BJ (cell line): ENCODE measurements around the gene SDR42E1. TPM values are rescaled to one million over a fixed set of nuclear protein-coding genes. Genes with fewer than 3 reads are reported as not detected.
A peak's percentile ranks its signal among the peaks of the same experiment; 100 is the strongest.

Experiments used
- CTCF ChIA-PET: fragments of 350-600 bp; formaldehyde crosslinking; extraction: SDS; loops from one replicate; lab custom pipeline; 2021; ENCODE audit warnings: antibody characterized with exemption, inconsistent platforms; lab: Yijun Ruan, JAX
- POLR2A ChIA-PET: fragments of 300-600 bp; sonication (Branson Sonifier 250); formaldehyde crosslinking; extraction: SDS; loops from one replicate; lab custom pipeline; 2021; ENCODE audit warnings: antibody characterized with exemption; lab: Charles Lee
- DNase-seq: peaks from one replicate; pipeline ENCODE4 v3.0.0-alpha.2; 2011; ENCODE audit warnings: low read depth
- H3K27me3 ChIP-seq: 2 replicates; pipeline ENCODE4 v1.6.0; 2011; ENCODE audit warnings: low read length; ENCODE audit not compliant: control insufficient read depth, insufficient read depth
- H3K36me3 ChIP-seq: 2 replicates; pipeline ENCODE4 v1.5.1; 2011; ENCODE audit warnings: low read length; ENCODE audit not compliant: control insufficient read depth, insufficient read depth
- H3K4me3 ChIP-seq: 2 replicates; pipeline ENCODE4 v1.5.1; 2011; ENCODE audit warnings: low read depth, mild to moderate bottlenecking, control low read depth, low read length
- polyA plus RNA-seq: library from polyadenylated mRNA; depleted of rRNA; stranded (reverse); fragments of >200 nt; gene quantifications from 2 replicates; pipeline ENCODE4 v1.2.3, GENCODE V29; 2011
- TF ChIP-seq, protein P1 (sequence below): IDR thresholded peaks from 2 replicates; pipeline ENCODE4 v1.5.1; 2011; ENCODE audit warnings: low read depth, mild to moderate bottlenecking, control low read depth, inconsistent platforms, low read length, moderate library complexity; ENCODE audit not compliant: insufficient read depth

SDR42E1 gene
- polyA plus RNA-seq, 1 experiment: 0.44 TPM

- ChIA-PET CTCF (no interaction called here), POLR2A (no interaction called here)
- no peaks in the 10 kb centered on the region for H3K36me3 ChIP-seq
- TF ChIP-seq, protein P1, sequence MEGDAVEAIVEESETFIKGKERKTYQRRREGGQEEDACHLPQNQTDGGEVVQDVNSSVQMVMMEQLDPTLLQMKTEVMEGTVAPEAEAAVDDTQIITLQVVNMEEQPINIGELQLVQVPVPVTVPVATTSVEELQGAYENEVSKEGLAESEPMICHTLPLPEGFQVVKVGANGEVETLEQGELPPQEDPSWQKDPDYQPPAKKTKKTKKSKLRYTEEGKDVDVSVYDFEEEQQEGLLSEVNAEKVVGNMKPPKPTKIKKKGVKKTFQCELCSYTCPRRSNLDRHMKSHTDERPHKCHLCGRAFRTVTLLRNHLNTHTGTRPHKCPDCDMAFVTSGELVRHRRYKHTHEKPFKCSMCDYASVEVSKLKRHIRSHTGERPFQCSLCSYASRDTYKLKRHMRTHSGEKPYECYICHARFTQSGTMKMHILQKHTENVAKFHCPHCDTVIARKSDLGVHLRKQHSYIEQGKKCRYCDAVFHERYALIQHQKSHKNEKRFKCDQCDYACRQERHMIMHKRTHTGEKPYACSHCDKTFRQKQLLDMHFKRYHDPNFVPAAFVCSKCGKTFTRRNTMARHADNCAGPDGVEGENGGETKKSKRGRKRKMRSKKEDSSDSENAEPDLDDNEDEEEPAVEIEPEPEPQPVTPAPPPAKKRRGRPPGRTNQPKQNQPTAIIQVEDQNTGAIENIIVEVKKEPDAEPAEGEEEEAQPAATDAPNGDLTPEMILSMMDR: no peak
- no peaks in the 10 kb centered on the region for H3K27me3 ChIP-seq
- no peak overlapping the region for H3K4me3 ChIP-seq
- DNase-seq: peak; percentile 24
Measured at GRCh38 chr16:82005027-82005830, 6.0 kb downstream of the SDR42E1 start.

- DNase-seq: no peak
- ChIA-PET POLR2A (no interaction called here), CTCF (interaction anchor here (1.0 kb wide), 1 partner anchor 226 kb away, joined by 3 read pairs; no protein-coding TSS in a partner anchor)
- no peaks in the 10 kb centered on the region for H3K36me3 ChIP-seq
- no peaks in the 10 kb centered on the region for H3K27me3 ChIP-seq
- TF ChIP-seq, protein P1: no peak
- no peak overlapping the region for H3K4me3 ChIP-seq
Measured at GRCh38 chr16:82004601-82005000, 6.7 kb downstream of the SDR42E1 start.

- DNase-seq: no peak
- no peak overlapping the region for H3K4me3 ChIP-seq
- POLR2A ChIA-PET: no interaction called here
- CTCF ChIA-PET: no interaction called here
- H3K36me3 ChIP-seq: no peaks in the 10 kb centered on the region
- TF ChIP-seq, protein P1: no peak
- no peaks in the 10 kb centered on the region for H3K27me3 ChIP-seq
Measured at GRCh38 chr16:82002831-82003230, 8.4 kb downstream of the SDR42E1 start.

DNA sequence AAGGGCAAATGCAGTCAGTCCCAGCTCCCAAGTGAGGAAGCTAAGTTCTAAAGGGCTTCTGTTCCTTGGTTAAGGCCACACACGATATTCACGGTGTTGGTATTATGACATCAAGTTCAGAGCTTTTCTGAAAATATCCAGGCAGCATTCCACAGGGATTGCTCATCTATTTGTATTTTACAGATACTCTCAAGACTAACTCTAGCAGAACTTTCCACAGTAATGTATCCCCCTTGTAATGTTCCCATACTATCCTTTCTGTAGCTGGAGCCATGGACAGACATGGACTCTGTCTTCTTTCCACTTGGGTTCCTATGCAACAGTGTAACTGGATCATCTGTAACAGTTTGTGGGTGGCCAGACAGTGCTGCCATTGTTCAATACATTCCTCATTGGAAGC is 13.5 kb downstream of the SDR42E1 start:
- ChIA-PET CTCF (interaction anchor here (0.7 to 2.8 kb wide), 12 partner anchors 13 to 244 kb away, joined by 3 to 16 read pairs (median 4); partner anchors contain the start of gene SDR42E1), POLR2A (no interaction called here)
- no peak overlapping the region for H3K4me3 ChIP-seq
- peak; percentile 60 for DNase-seq
- TF ChIP-seq, protein P1: no peak
- no peaks in the 10 kb centered on the region for H3K27me3 ChIP-seq
- no peaks in the 10 kb centered on the region for H3K36me3 ChIP-seq

DNA sequence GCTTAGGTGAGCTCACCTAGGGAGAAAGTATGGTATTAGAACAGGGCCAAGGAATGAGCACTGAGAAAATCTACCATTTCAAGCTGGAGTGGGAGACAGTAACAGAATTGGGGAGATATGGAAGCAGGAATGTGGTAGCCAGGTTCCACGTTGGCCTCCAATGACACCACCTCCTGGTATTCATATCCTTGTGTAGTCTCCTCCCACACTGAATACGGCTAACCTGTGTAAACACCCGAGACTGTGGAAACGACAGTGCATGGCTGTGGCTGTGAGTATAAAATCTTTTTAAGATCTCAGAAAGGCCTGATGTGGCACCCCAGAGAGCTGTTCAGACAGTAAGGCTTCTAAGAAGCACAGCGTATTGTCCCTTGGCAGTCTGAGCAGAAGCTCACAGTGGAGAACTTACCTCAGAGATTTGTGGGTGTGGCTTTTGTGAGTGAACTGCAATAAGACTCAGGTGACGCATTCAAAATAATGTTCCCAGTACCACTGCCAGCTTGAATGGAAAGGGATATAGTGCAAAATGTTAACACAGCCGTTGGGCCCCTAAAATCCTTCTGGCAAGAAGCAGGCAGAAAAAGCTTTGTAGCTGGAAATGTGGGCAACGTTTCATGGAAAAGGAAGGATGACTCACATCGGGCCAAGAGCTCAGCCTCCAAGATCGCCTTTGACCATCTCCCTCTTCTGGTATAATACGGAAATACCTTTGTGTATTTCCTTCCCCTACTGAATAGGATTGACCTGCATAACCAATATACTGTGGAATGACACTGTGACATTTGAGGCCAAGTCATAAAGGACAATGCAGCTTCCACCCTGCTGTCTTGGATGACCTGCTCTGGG is 14.4 kb downstream of the SDR42E1 start:
- H3K27me3 ChIP-seq: no peaks in the 10 kb centered on the region
- DNase-seq: peak; percentile 12
- ChIA-PET CTCF (interaction anchor here (0.6 to 2.8 kb wide), 12 partner anchors 10 to 244 kb away, joined by 3 to 16 read pairs (median 4); partner anchors contain the start of gene SDR42E1), POLR2A (no interaction called here)
- H3K36me3 ChIP-seq: no peaks in the 10 kb centered on the region
- H3K4me3 ChIP-seq: no peak overlapping the region
- TF ChIP-seq, protein P1: peak; percentile 45
